Progenitor cell of endocrine pancreas (in vitro differentiated cells): ENCODE data around the gene OVOL1. TPM values are rescaled to one million over a fixed set of nuclear protein-coding genes. Genes with fewer than 3 reads are reported as not detected.

Source experiments
- DNase-seq: peaks from one replicate; pipeline ENCODE4 v3.0.0; 2021; ENCODE audit warnings: low spot score; ENCODE audit not compliant: unreplicated experiment
- H3K27ac Mint-ChIP-seq: 2 replicates; pipeline ENCODE4 v1.8.0; 2021; ENCODE audit warnings: mild to moderate bottlenecking, moderate library complexity, mixed read lengths
- H3K27me3 Mint-ChIP-seq: 2 replicates; pipeline ENCODE4 v1.8.0; 2021; ENCODE audit warnings: mixed read lengths
- H3K36me3 Mint-ChIP-seq: 2 replicates; pipeline ENCODE4 v1.8.0; 2022; ENCODE audit warnings: mixed read lengths; ENCODE audit not compliant: insufficient read depth
- H3K4me1 Mint-ChIP-seq: 2 replicates; pipeline ENCODE4 v1.8.0; 2021; ENCODE audit warnings: low read depth, mixed read lengths
- H3K4me3 Mint-ChIP-seq: 2 replicates; pipeline ENCODE4 v1.8.0; 2021; ENCODE audit warnings: low read depth, mild to moderate bottlenecking, moderate library complexity, mixed read lengths
- H3K9me3 Mint-ChIP-seq: 2 replicates; pipeline ENCODE4 v1.8.0; 2021; ENCODE audit warnings: low read depth, mixed read lengths
- CTCF ChIP-seq: fragments of 200-600 bp; sonication (generic); IDR thresholded peaks from one replicate; pipeline ENCODE4 v1.5.0; 2021; ENCODE audit warnings: antibody characterized with exemption, mild to moderate bottlenecking; ENCODE audit not compliant: unreplicated experiment
- total RNA-seq: library from RNA; stranded (reverse); gene quantifications from 2 replicates; pipeline ENCODE4 v1.2.1, GENCODE V29; 2021

The OVOL1 gene
- total RNA-seq, 1 donor from 2014 or later, result 12.7 TPM

- Mint-ChIP-seq H3K27me3 (peaks cover 6% of the 10 kb centered on the region), H3K4me3 (no peak overlapping the region), H3K36me3 (no peaks in the 10 kb centered on the region), H3K27ac (no peak overlapping the region), H3K4me1 (peaks cover 2% of the 10 kb centered on the region), H3K9me3 (no peaks in the 10 kb centered on the region)
- no peak for TF ChIP-seq CTCF
- no peak for DNase-seq
These were observed 8.4 kb upstream of the OVOL1 start for GRCh38 chr11:65778431-65778900.

GRCh38 chr11:65778901-65779668, 7.8 kb upstream of the OVOL1 start:
- H3K4me3 Mint-ChIP-seq, result peak overlapping the region; percentile 60
- no peak for DNase-seq

DNA sequence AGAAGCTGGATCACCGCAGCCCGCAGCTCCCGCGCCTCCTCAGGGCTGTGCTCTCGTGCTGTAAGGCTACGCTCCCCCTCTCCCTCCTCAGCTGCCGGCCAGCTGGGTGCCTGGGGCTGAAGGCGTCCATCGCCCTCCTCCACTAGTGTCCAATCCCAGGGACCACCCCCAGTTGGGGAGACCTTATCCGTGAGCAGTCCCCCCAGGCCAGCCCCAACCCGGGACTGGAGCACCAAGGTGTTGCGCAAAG, 7.3 kb upstream of the OVOL1 start:
- H3K4me1 Mint-ChIP-seq, result peaks cover 6% of the 10 kb centered on the region
- peaks cover 14% of the 10 kb centered on the region for H3K27me3 Mint-ChIP-seq
- no peaks in the 10 kb centered on the region for H3K9me3 Mint-ChIP-seq
- no peak for DNase-seq
- peak overlapping the region; percentile 95 for H3K27ac Mint-ChIP-seq
- H3K36me3 Mint-ChIP-seq, result no peaks in the 10 kb centered on the region
- TF ChIP-seq CTCF, result no peak
- peak overlapping the region; percentile 88 for H3K4me3 Mint-ChIP-seq

More at GRCh38 chr11:65778901-65779668, 7.8 kb upstream of the OVOL1 start:
- Mint-ChIP-seq H3K4me1 (peaks cover 4% of the 10 kb centered on the region), H3K9me3 (no peaks in the 10 kb centered on the region), H3K27ac (no peak overlapping the region), H3K36me3 (no peaks in the 10 kb centered on the region), H3K27me3 (peaks cover 10% of the 10 kb centered on the region)
- no peak for TF ChIP-seq CTCF

GRCh38 chr11:65779919-65780769, 6.7 kb upstream of the OVOL1 start:
- Mint-ChIP-seq H3K9me3 (no peaks in the 10 kb centered on the region), H3K4me3 (peak overlapping the region; percentile 88), H3K36me3 (no peaks in the 10 kb centered on the region), H3K27ac (peak overlapping the region; percentile 95), H3K27me3 (peaks cover 18% of the 10 kb centered on the region), H3K4me1 (peaks cover 6% of the 10 kb centered on the region)
- TF ChIP-seq CTCF, result peak; percentile 97
- peak; percentile 82 for DNase-seq

DNA sequence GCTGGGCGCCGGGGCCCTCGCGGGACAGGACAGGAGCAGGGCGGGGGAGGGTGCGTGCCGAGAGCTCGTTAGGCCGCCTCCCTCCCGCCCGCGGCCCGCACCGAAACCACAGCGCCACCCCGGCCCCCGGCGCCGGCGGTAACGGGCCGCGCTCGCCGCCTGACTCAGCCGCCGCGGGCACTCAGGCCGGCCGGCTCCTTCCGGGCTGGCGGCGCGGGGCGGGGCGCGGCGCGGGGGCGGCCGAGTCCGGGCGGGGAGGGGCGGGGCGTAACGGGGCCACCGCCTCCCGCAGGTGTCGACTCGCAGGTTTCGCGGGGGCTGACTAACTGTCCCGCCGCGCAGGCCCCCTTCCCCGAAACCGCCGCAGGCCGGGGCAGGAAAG, 6.1 kb upstream of the OVOL1 start, which contains the start of gene AP5B1:
AP5B1 (minus strand) TSS at position 207 of the 382 bp plus-strand sequence. CDS start 385 bp downstream, outside the sequence.
- Mint-ChIP-seq H3K9me3 (no peaks in the 10 kb centered on the region), H3K4me1 (peaks cover 8% of the 10 kb centered on the region), H3K36me3 (no peaks in the 10 kb centered on the region), H3K27ac (peak within 1 kb of the TSS; percentile 95), H3K4me3 (peak within 1 kb of the TSS; percentile 88), H3K27me3 (peaks cover 24% of the 10 kb centered on the region)
- peak; percentile 49 for DNase-seq
- no peak for TF ChIP-seq CTCF
